HepG2 (cell line): Measurements from ENCODE around the gene YEATS4. TPM values are rescaled to one million over a fixed set of nuclear protein-coding genes. Genes with fewer than 3 reads are reported as not detected.

Experiments
- ARID5B ChIP-seq: IDR thresholded peaks from 2 replicates; pipeline ENCODE4 v1.4.0; 2020; ENCODE audit warnings: mild to moderate bottlenecking, missing genetic modification reagents
- CREB1 ChIP-seq, 2 experiments: fragments of 450-650 bp in 1 of 2; IDR thresholded peaks; 2 replicates each; pipeline ENCODE4 v1.6.1; 2016 to 2017; ENCODE audit warnings: control low read depth in 1 of 2, mild to moderate bottlenecking in 1 of 2, missing compliant biosample characterization in 1 of 2, missing genetic modification characterization in 1 of 2
- CREM ChIP-seq, 2 experiments: sonication (generic) in 1 of 2; formaldehyde crosslinking in 1 of 2; IDR thresholded peaks; 2 replicates each; pipeline versions ENCODE4 v1.4.0 to v1.6.1; 2016 to 2020; ENCODE audit warnings: antibody characterized with exemption in 1 of 2, mild to moderate bottlenecking in 1 of 2, missing genetic modification reagents in 1 of 2
- ELK4 ChIP-seq: sonication (generic); formaldehyde crosslinking; IDR thresholded peaks from 2 replicates; pipeline ENCODE4 v1.9.0; 2021; ENCODE audit warnings: missing genetic modification reagents, borderline replicate concordance
- FOXK1 ChIP-seq: sonication (generic); formaldehyde crosslinking; IDR thresholded peaks from 2 replicates; pipeline ENCODE4 v1.4.0; 2020; ENCODE audit warnings: low read depth, missing genetic modification reagents, borderline replicate concordance
- FOXO1 ChIP-seq: sonication (generic); formaldehyde crosslinking; IDR thresholded peaks from 2 replicates; pipeline ENCODE4 v1.4.0; 2020; ENCODE audit warnings: missing genetic modification reagents
- GABPA ChIP-seq, 2 experiments: IDR thresholded peaks; 2 replicates each; pipeline ENCODE4 v1.6.1; 2011 to 2016; ENCODE audit warnings: low read depth in 2 of 2, low read length in 1 of 2, missing biosample characterization in 1 of 2, missing genetic modification characterization in 1 of 2
- PBX2 ChIP-seq: IDR thresholded peaks from 2 replicates; pipeline ENCODE4 v1.6.1; 2016; ENCODE audit warnings: control low read depth
- PPARG ChIP-seq: conservative IDR thresholded peaks from 2 replicates; pipeline ENCODE4 v1.6.1; 2016; ENCODE audit warnings: missing biosample characterization, missing genetic modification reagents
- SKIL ChIP-seq: sonication (generic); formaldehyde crosslinking; IDR thresholded peaks from 2 replicates; pipeline ENCODE4 v1.8.0; 2022; ENCODE audit warnings: missing genetic modification reagents, mild to moderate bottlenecking, moderate library complexity, borderline replicate concordance
- SMARCE1 ChIP-seq: fragments of 450-650 bp; IDR thresholded peaks from 2 replicates; pipeline ENCODE4 v1.6.1; 2017; ENCODE audit warnings: borderline replicate concordance
- ZBTB26 ChIP-seq: IDR thresholded peaks from 2 replicates; pipeline ENCODE4 v1.6.1; 2016; ENCODE audit warnings: missing compliant biosample characterization, missing genetic modification reagents, borderline replicate concordance
- ZNF33A ChIP-seq: sonication (generic); formaldehyde crosslinking; IDR thresholded peaks from 2 replicates; pipeline ENCODE4 v1.5.1; 2020; ENCODE audit warnings: missing genetic modification reagents, mild to moderate bottlenecking, moderate library complexity, borderline replicate concordance
- ZNF607 ChIP-seq: sonication (generic); formaldehyde crosslinking; IDR thresholded peaks from 2 replicates; pipeline ENCODE4 v1.5.1; 2020; ENCODE audit warnings: missing genetic modification reagents, mild to moderate bottlenecking, borderline replicate concordance
- ZNF652 ChIP-seq: IDR thresholded peaks from 2 replicates; pipeline ENCODE4 v1.6.1; 2016; ENCODE audit warnings: low read depth, borderline replicate concordance
- ZNF713 ChIP-seq: sonication (generic); formaldehyde crosslinking; IDR thresholded peaks from 2 replicates; pipeline ENCODE4 v1.4.0; 2020; ENCODE audit warnings: mild to moderate bottlenecking, missing genetic modification reagents
- ZNF770 ChIP-seq: sonication (generic); formaldehyde crosslinking; IDR thresholded peaks from 2 replicates; pipeline ENCODE4 v1.5.0; 2020; ENCODE audit warnings: mild to moderate bottlenecking, missing genetic modification reagents
- polyA plus RNA-seq, 8 experiments: library from polyadenylated mRNA; depleted of rRNA in 3 of 8; stranded (reverse) in 7 of 8; unstranded in 1 of 8; fragments of >200 nt; fragmentation: Illumina TruSeq in 4 of 8; extraction: Trizol in 4 of 8; gene quantifications; 2 replicates each; pipeline versions ENCODE4 v1.2.1 to v1.2.3, GENCODE V29; 2011 to 2016; ENCODE audit warnings: low read depth in 4 of 8, missing spikeins in 1 of 8, mixed read lengths in 1 of 8; ENCODE audit not compliant: insufficient read depth in 1 of 8
- total RNA-seq, 5 experiments: library from RNA; depleted of rRNA; stranded (reverse); fragments of >200 nt; fragmentation: Illumina TruSeq; extraction: Trizol; gene quantifications; 2 replicates each; pipeline ENCODE4 v1.2.3, GENCODE V29; 2016; ENCODE audit warnings: low read depth in 1 of 5

The YEATS4 gene
- total and polyA plus RNA-seq, 2 of the 13 experiments (the other 11 are each of a cell fraction or from before 2014, with no cell fraction given) = 16.8 to 45.0 TPM

GRCh38 chr12:69417741-69418167 lies 58.2 kb downstream of the YEATS4 start (continued):
- TF ChIP-seq SKIL (CRISPR knock-in tag) (no peak), SMARCE1 (no peak), PBX2 (no peak), PPARG (CRISPR knock-in tag) (no peak), CREB1 (IDR thresholded peaks at IDR 0.05) (no peak), CREB1 (CRISPR knock-in tag; IDR thresholded peaks at IDR 0.05) (0 out of 2 replicates have a peak, but pooled peaks have one; percentile 23), FOXK1 (CRISPR knock-in tag) (no peak), ZNF33A (no peak), CREM (IDR thresholded peaks at IDR 0.05) (peak; percentile 55), CREM (CRISPR knock-in tag; IDR thresholded peaks at IDR 0.05) (no peak), FOXO1 (CRISPR knock-in tag) (no peak), ZNF713 (CRISPR knock-in tag) (no peak), ARID5B (peak; percentile 14; the same call in 1 of the 2 replicates), ELK4 (CRISPR knock-in tag) (no peak), GABPA (IDR thresholded peaks at IDR 0.05; ENCODE audit: low read depth, low read length) (no peak), GABPA (CRISPR knock-in tag; IDR thresholded peaks at IDR 0.05; ENCODE audit: low read depth) (no peak), ZBTB26 (CRISPR knock-in tag) (no peak), ZNF770 (CRISPR knock-in tag) (no peak), ZNF607 (CRISPR knock-in tag) (no peak), ZNF652 (no peak)
